ENCODE data around the gene CALR. TPM values are rescaled to one million over a fixed set of nuclear protein-coding genes. Genes with fewer than 3 reads are reported as not detected.

CALR gene
- total and polyA plus RNA-seq, 9 of the 15 experiments (the other 6 are each of a cell fraction or from before 2014, with no cell fraction given), result 126 to 811 (median 642) TPM

DNA sequence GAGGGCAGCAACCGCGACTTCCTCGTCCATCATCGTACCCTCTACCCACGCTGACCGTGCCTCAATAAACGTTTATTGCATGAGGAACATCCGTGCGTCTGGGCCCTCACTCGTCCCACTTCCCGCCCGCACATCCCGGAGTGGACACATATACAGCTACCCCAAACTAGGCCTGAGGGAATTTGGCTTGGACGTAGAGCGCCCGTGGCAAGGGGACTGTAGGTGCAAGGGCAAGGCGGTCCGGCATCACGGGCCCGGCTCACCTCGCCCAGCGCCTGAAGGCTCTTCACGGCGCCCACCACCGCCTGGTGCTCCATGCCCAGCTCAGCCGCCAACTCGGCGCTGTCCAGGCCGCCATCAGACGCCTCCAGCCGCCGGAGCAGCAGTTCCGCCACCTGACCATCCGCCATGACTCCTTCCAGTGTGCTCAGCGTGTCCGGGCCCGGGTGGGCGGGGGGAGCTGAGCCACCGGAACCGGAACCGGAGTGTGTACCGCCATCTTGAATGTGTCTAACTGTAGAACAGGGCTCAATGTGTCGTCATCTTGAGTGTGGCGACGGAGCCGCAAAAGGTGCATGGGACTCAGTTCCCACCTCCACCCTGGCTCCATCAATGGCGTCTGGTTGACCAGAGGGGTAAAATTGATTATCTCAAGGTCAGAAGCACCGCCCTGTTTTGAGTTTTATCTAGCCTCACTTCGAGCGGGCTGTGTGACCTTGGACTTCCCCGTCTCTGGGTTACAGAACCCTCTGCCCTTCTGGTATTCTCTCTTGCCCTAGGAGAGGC lies 4.9 kb upstream of the CALR start, which contains the start of gene FARSA (continued):
- TF ChIP-seq, protein P1, sequence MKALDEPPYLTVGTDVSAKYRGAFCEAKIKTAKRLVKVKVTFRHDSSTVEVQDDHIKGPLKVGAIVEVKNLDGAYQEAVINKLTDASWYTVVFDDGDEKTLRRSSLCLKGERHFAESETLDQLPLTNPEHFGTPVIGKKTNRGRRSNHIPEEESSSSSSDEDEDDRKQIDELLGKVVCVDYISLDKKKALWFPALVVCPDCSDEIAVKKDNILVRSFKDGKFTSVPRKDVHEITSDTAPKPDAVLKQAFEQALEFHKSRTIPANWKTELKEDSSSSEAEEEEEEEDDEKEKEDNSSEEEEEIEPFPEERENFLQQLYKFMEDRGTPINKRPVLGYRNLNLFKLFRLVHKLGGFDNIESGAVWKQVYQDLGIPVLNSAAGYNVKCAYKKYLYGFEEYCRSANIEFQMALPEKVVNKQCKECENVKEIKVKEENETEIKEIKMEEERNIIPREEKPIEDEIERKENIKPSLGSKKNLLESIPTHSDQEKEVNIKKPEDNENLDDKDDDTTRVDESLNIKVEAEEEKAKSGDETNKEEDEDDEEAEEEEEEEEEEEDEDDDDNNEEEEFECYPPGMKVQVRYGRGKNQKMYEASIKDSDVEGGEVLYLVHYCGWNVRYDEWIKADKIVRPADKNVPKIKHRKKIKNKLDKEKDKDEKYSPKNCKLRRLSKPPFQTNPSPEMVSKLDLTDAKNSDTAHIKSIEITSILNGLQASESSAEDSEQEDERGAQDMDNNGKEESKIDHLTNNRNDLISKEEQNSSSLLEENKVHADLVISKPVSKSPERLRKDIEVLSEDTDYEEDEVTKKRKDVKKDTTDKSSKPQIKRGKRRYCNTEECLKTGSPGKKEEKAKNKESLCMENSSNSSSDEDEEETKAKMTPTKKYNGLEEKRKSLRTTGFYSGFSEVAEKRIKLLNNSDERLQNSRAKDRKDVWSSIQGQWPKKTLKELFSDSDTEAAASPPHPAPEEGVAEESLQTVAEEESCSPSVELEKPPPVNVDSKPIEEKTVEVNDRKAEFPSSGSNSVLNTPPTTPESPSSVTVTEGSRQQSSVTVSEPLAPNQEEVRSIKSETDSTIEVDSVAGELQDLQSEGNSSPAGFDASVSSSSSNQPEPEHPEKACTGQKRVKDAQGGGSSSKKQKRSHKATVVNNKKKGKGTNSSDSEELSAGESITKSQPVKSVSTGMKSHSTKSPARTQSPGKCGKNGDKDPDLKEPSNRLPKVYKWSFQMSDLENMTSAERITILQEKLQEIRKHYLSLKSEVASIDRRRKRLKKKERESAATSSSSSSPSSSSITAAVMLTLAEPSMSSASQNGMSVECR (CRISPR knock-in tag; IDR thresholded peaks at IDR 0.05), result peak; percentile 97
- TF ChIP-seq ZNF766 (CRISPR knock-in tag; conservative IDR thresholded peaks at IDR 0.05) (peak; percentile 86), ZNF551 (CRISPR knock-in tag; IDR thresholded peaks at IDR 0.05) (no peak), RAD21 (CRISPR knock-in tag; conservative IDR thresholded peaks at IDR 0.05 in 1 of 2, IDR thresholded peaks at IDR 0.05 in 1 of 2) (no peak), SRSF9 (IDR thresholded peaks at IDR 0.05; ENCODE audit: borderline replicate concordance, low read depth, low read length) (no peak), ZNF436 (CRISPR knock-in tag; IDR thresholded peaks at IDR 0.05) (no peak), ZNF124 (CRISPR knock-in tag; IDR thresholded peaks at IDR 0.05) (no peak), C11orf30 (IDR thresholded peaks at IDR 0.05; ENCODE audit: low read depth) (peak; percentile 48), NFE2L1 (tag; IDR thresholded peaks at IDR 0.05; ENCODE audit: borderline replicate concordance, low read depth) (no peak), ZNF431 (CRISPR knock-in tag; IDR thresholded peaks at IDR 0.05) (no peak), ELF2 (CRISPR knock-in tag; IDR thresholded peaks at IDR 0.05) (0 out of 2 replicates have a peak, but pooled peaks have one; percentile 14), USF2 (CRISPR knock-in tag; IDR thresholded peaks at IDR 0.05) (peak; percentile 47; the same call in 1 of the 2 replicates), NR2C1 (IDR thresholded peaks at IDR 0.05) (peak; percentile 90), NR2C1 (tag; IDR thresholded peaks at IDR 0.05) (peak; percentile 94), THRB (CRISPR knock-in tag; conservative IDR thresholded peaks at IDR 0.05) (no peak)
- TF ChIP-seq, protein P2, sequence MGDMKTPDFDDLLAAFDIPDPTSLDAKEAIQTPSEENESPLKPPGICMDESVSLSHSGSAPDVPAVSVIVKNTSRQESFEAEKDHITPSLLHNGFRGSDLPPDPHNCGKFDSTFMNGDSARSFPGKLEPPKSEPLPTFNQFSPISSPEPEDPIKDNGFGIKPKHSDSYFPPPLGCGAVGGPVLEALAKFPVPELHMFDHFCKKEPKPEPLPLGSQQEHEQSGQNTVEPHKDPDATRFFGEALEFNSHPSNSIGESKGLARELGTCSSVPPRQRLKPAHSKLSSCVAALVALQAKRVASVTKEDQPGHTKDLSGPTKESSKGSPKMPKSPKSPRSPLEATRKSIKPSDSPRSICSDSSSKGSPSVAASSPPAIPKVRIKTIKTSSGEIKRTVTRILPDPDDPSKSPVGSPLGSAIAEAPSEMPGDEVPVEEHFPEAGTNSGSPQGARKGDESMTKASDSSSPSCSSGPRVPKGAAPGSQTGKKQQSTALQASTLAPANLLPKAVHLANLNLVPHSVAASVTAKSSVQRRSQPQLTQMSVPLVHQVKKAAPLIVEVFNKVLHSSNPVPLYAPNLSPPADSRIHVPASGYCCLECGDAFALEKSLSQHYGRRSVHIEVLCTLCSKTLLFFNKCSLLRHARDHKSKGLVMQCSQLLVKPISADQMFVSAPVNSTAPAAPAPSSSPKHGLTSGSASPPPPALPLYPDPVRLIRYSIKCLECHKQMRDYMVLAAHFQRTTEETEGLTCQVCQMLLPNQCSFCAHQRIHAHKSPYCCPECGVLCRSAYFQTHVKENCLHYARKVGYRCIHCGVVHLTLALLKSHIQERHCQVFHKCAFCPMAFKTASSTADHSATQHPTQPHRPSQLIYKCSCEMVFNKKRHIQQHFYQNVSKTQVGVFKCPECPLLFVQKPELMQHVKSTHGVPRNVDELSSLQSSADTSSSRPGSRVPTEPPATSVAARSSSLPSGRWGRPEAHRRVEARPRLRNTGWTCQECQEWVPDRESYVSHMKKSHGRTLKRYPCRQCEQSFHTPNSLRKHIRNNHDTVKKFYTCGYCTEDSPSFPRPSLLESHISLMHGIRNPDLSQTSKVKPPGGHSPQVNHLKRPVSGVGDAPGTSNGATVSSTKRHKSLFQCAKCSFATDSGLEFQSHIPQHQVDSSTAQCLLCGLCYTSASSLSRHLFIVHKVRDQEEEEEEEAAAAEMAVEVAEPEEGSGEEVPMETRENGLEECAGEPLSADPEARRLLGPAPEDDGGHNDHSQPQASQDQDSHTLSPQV (IDR thresholded peaks at IDR 0.05), result no peak
